Body of pancreas (tissue), 4 donors: Measurements from ENCODE around the gene ADA.

ENCODE experiments used
- POLR2A ChIP-seq, 3 donors: fragments of 450-650 bp; IDR thresholded peaks; one replicate each; pipeline ENCODE4 v1.6.1; 2016; ENCODE audit warnings: antibody characterized with exemption in 3 of 3, mild to moderate bottlenecking in 2 of 3
- TF ChIP-seq, protein P1 (sequence below), 7 experiments: fragments of 450-650 bp in 4 of 7; fragments of 200-600 bp in 3 of 7; sonication (generic) in 3 of 7; IDR thresholded peaks; one replicate each; pipeline ENCODE4 v1.5.1; 2016 to 2019; ENCODE audit warnings: antibody characterized with exemption in 7 of 7

DNA sequence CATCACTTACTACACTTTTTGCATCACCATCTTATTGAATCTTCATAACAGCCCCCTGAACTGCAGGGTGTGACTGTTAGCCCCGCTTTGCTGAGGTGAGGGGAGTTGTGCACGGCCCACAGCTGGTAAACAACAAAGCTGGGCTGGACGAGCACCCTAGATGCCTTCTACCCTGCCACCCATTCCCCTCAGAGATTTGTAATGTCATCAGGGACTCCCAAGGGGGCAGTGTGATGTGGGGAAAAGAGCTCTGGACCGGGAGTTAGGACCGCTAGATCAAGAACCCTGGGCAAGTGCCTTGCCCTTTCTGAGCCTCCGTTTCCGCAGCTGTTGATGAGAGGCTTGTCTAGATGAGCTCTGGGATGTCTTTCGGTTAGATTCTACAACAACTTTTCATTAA, 48.2 kb downstream of the ADA start:
- no peak for TF ChIP-seq POLR2A (IDR thresholded peaks at IDR 0.05)
- TF ChIP-seq, protein P1, sequence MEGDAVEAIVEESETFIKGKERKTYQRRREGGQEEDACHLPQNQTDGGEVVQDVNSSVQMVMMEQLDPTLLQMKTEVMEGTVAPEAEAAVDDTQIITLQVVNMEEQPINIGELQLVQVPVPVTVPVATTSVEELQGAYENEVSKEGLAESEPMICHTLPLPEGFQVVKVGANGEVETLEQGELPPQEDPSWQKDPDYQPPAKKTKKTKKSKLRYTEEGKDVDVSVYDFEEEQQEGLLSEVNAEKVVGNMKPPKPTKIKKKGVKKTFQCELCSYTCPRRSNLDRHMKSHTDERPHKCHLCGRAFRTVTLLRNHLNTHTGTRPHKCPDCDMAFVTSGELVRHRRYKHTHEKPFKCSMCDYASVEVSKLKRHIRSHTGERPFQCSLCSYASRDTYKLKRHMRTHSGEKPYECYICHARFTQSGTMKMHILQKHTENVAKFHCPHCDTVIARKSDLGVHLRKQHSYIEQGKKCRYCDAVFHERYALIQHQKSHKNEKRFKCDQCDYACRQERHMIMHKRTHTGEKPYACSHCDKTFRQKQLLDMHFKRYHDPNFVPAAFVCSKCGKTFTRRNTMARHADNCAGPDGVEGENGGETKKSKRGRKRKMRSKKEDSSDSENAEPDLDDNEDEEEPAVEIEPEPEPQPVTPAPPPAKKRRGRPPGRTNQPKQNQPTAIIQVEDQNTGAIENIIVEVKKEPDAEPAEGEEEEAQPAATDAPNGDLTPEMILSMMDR (IDR thresholded peaks at IDR 0.05), result no peak
